ENCODE data around the gene CHMP1A. TPM values are rescaled to one million over a fixed set of nuclear protein-coding genes. Genes with fewer than 3 reads are reported as not detected.
A peak's percentile ranks its signal among the peaks of the same experiment; 100 is the strongest.
"Not testable (repeated sequence)": the region's sequence is repeated elsewhere in the genome, so short reads cannot be mapped to it uniquely, and the experiment has no call there.

CHMP1A gene
- total and polyA plus RNA-seq, 2 donors (not counting 1 experiment from before 2014, with no cell fraction given): 61.0 to 66.2 TPM

GRCh38 chr16:89667633-89668032, 10.1 kb upstream of the CHMP1A start:
- Histone ChIP-seq H3K79me2 (ENCODE audit: control insufficient read depth, insufficient read depth, low read length) (no peaks in the 10 kb centered on the region), H3K27ac (ENCODE audit: insufficient read depth, low read length) (no peak overlapping the region), H3K9ac (ENCODE audit: insufficient read depth, low read length) (no peak overlapping the region), H3K4me3 (replicated peaks in 1 of 4; ENCODE audit: control extremely low read depth in 1 of 4, insufficient read depth in 1 of 4, low read depth in 3 of 4, low read length in 4 of 4) (no peak overlapping the region), H3K36me3 (ENCODE audit: control insufficient read depth, insufficient read depth, low read length) (peaks cover 2% of the 10 kb centered on the region), H4K20me1 (ENCODE audit: control insufficient read depth, extremely low read depth, insufficient read depth, low read length) (no peaks in the 10 kb centered on the region), H3K9me3 (ENCODE audit: control insufficient read depth, insufficient read depth, low read depth, low read length) (no peaks in the 10 kb centered on the region), H3K4me2 (ENCODE audit: extremely low read depth, insufficient read depth, low read length) (no peak overlapping the region), H2AFZ (ENCODE audit: low read length) (no peak overlapping the region), H3K4me1 (ENCODE audit: control insufficient read depth, extremely low read depth, insufficient read depth, low read length) (no peaks in the 10 kb centered on the region), H3K27me3 (ENCODE audit: control insufficient read depth, insufficient read depth, low read length) (no peaks in the 10 kb centered on the region)
- TF ChIP-seq CTCF (conservative IDR thresholded peaks at IDR 0.05 in 1 of 2, IDR thresholded peaks at IDR 0.05 in 1 of 2; ENCODE audit: low read depth in 1 of 2, low read length in 2 of 2): no peak
- TF ChIP-seq EZH2 (IDR thresholded peaks at IDR 0.05; ENCODE audit: low read length, missing control alignments): no peak
- DNase-seq (ENCODE audit: low read depth in 2 of 2): no peak

GRCh38 chr16:89667000-89667399, 9.5 kb upstream of the CHMP1A start:
- H3K4me2 ChIP-seq (ENCODE audit: extremely low read depth, insufficient read depth, low read length); H3K79me2 ChIP-seq (ENCODE audit: control insufficient read depth, insufficient read depth, low read length); H2AFZ ChIP-seq (ENCODE audit: low read length); H3K9me3 ChIP-seq (ENCODE audit: control insufficient read depth, insufficient read depth, low read depth, low read length); H4K20me1 ChIP-seq (ENCODE audit: control insufficient read depth, extremely low read depth, insufficient read depth, low read length); H3K27me3 ChIP-seq (ENCODE audit: control insufficient read depth, insufficient read depth, low read length); H3K27ac ChIP-seq (ENCODE audit: insufficient read depth, low read length); H3K4me3 ChIP-seq (replicated peaks in 1 of 4; ENCODE audit: control extremely low read depth in 1 of 4, insufficient read depth in 1 of 4, low read depth in 3 of 4, low read length in 4 of 4); H3K9ac ChIP-seq (ENCODE audit: insufficient read depth, low read length); H3K4me1 ChIP-seq (ENCODE audit: control insufficient read depth, extremely low read depth, insufficient read depth, low read length); H3K36me3 ChIP-seq (ENCODE audit: control insufficient read depth, insufficient read depth, low read length): not testable (repeated sequence)
- DNase-seq (ENCODE audit: low read depth in 2 of 2): peak; percentile 40
- peak; percentile 38 to 47 for TF ChIP-seq CTCF (conservative IDR thresholded peaks at IDR 0.05 in 1 of 2, IDR thresholded peaks at IDR 0.05 in 1 of 2; ENCODE audit: low read depth in 1 of 2, low read length in 2 of 2)

GRCh38 chr16:89664238-89664637, 6.7 kb upstream of the CHMP1A start:
- H3K4me3 ChIP-seq (replicated peaks in 1 of 4; ENCODE audit: control extremely low read depth in 1 of 4, insufficient read depth in 1 of 4, low read depth in 3 of 4, low read length in 4 of 4); DNase-seq (ENCODE audit: low read depth in 2 of 2); H3K9ac ChIP-seq (ENCODE audit: insufficient read depth, low read length); H3K79me2 ChIP-seq (ENCODE audit: control insufficient read depth, insufficient read depth, low read length); H3K27ac ChIP-seq (ENCODE audit: insufficient read depth, low read length); H3K4me2 ChIP-seq (ENCODE audit: extremely low read depth, insufficient read depth, low read length); H3K36me3 ChIP-seq (ENCODE audit: control insufficient read depth, insufficient read depth, low read length); H3K9me3 ChIP-seq (ENCODE audit: control insufficient read depth, insufficient read depth, low read depth, low read length); H3K4me1 ChIP-seq (ENCODE audit: control insufficient read depth, extremely low read depth, insufficient read depth, low read length); H4K20me1 ChIP-seq (ENCODE audit: control insufficient read depth, extremely low read depth, insufficient read depth, low read length); H2AFZ ChIP-seq (ENCODE audit: low read length); H3K27me3 ChIP-seq (ENCODE audit: control insufficient read depth, insufficient read depth, low read length): not testable (repeated sequence)

GRCh38 chr16:89661215-89661614, 3.7 kb upstream of the CHMP1A start:
- no peak overlapping the region for H3K9ac ChIP-seq (ENCODE audit: insufficient read depth, low read length)
- H2AFZ ChIP-seq (ENCODE audit: low read length): no peak overlapping the region
- no peak for DNase-seq (ENCODE audit: low read depth in 2 of 2)
- peaks cover 4% of the 10 kb centered on the region for H3K36me3 ChIP-seq (ENCODE audit: control insufficient read depth, insufficient read depth, low read length)
- H3K4me2 ChIP-seq (ENCODE audit: extremely low read depth, insufficient read depth, low read length): no peak overlapping the region
- H4K20me1 ChIP-seq (ENCODE audit: control insufficient read depth, extremely low read depth, insufficient read depth, low read length): no peaks in the 10 kb centered on the region
- no peak overlapping the region for H3K27ac ChIP-seq (ENCODE audit: insufficient read depth, low read length)
- no peak for TF ChIP-seq CTCF (conservative IDR thresholded peaks at IDR 0.05 in 1 of 2, IDR thresholded peaks at IDR 0.05 in 1 of 2; ENCODE audit: low read depth in 1 of 2, low read length in 2 of 2)
- TF ChIP-seq EZH2 (IDR thresholded peaks at IDR 0.05; ENCODE audit: low read length, missing control alignments): no peak
- peaks cover 4% of the 10 kb centered on the region for H3K4me1 ChIP-seq (ENCODE audit: control insufficient read depth, extremely low read depth, insufficient read depth, low read length)
- H3K4me3 ChIP-seq (replicated peaks in 1 of 4; ENCODE audit: control extremely low read depth in 1 of 4, insufficient read depth in 1 of 4, low read depth in 3 of 4, low read length in 4 of 4): no peak overlapping the region
- H3K9me3 ChIP-seq (ENCODE audit: control insufficient read depth, insufficient read depth, low read depth, low read length): no peaks in the 10 kb centered on the region
- H3K79me2 ChIP-seq (ENCODE audit: control insufficient read depth, insufficient read depth, low read length): peaks cover 28% of the 10 kb centered on the region
- H3K27me3 ChIP-seq (ENCODE audit: control insufficient read depth, insufficient read depth, low read length): no peaks in the 10 kb centered on the region
